ENCODE measurements around the gene PPM1H.

DNA sequence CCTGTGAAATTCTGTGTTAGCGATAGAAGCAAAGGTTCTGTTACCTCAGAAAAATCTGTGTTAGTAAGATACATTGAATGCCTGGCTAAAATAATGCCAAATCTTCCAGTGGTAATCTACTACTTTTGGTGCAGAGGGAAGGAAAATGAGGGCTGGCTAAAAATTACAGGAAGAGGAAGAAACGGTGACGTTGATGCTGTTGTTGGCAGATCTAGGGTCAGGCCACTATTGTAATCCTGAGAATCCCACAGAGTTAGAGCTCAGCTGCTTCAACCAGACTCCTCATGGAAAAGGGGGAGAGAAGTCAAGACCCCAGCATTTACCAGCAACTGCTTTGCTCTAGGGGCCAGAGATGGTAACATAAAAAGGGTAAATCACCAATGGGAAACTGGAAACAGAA, 145.1 kb downstream of the PPM1H start:
- TF ChIP-seq, protein P1, sequence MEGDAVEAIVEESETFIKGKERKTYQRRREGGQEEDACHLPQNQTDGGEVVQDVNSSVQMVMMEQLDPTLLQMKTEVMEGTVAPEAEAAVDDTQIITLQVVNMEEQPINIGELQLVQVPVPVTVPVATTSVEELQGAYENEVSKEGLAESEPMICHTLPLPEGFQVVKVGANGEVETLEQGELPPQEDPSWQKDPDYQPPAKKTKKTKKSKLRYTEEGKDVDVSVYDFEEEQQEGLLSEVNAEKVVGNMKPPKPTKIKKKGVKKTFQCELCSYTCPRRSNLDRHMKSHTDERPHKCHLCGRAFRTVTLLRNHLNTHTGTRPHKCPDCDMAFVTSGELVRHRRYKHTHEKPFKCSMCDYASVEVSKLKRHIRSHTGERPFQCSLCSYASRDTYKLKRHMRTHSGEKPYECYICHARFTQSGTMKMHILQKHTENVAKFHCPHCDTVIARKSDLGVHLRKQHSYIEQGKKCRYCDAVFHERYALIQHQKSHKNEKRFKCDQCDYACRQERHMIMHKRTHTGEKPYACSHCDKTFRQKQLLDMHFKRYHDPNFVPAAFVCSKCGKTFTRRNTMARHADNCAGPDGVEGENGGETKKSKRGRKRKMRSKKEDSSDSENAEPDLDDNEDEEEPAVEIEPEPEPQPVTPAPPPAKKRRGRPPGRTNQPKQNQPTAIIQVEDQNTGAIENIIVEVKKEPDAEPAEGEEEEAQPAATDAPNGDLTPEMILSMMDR (IDR thresholded peaks at IDR 0.05) = no peak
- TF ChIP-seq POLR2A (IDR thresholded peaks at IDR 0.05) = no peak

Data from heart left ventricle (tissue), 13 donors.